ENCODE results near the gene SNRNP200.

The SNRNP200 gene

GRCh38 chr2:96353606-96354101 is 48.3 kb upstream of the SNRNP200 start:
- TF ChIP-seq KLF8 (tag by site-specific recombination; IDR thresholded peaks at IDR 0.05): no peak
- TF ChIP-seq ZFHX2 (tag by site-specific recombination; conservative IDR thresholded peaks at IDR 0.05): no peak
- no peak for TF ChIP-seq ZBTB48 (tag by site-specific recombination; IDR thresholded peaks at IDR 0.05)
- TF ChIP-seq ZNF707 (tag by site-specific recombination; IDR thresholded peaks at IDR 0.05): no peak
- no peak for TF ChIP-seq ZBTB7A (tag by site-specific recombination; IDR thresholded peaks at IDR 0.05; ENCODE audit: low read depth)
- no peak for TF ChIP-seq HOXD13 (CRISPR knock-in tag; IDR thresholded peaks at IDR 0.05; ENCODE audit: borderline replicate concordance)
- TF ChIP-seq SETDB1 (IDR thresholded peaks at IDR 0.05; ENCODE audit: insufficient read length, low read length): no peak
- no peak for TF ChIP-seq ZNF121 (tag by site-specific recombination; IDR thresholded peaks at IDR 0.05)
- TF ChIP-seq ZNF624 (tag by site-specific recombination; IDR thresholded peaks at IDR 0.05): no peak
- no peak for TF ChIP-seq ZNF148 (tag by site-specific recombination; IDR thresholded peaks at IDR 0.05; ENCODE audit: borderline replicate concordance)
- no peak for TF ChIP-seq ZNF830 (tag by site-specific recombination; IDR thresholded peaks at IDR 0.05; ENCODE audit: low read depth)
- TF ChIP-seq ZNF473 (tag by site-specific recombination; IDR thresholded peaks at IDR 0.05): no peak
- no peak for TF ChIP-seq ZNF426 (tag by site-specific recombination; IDR thresholded peaks at IDR 0.05)
- no peak for TF ChIP-seq ZFP3 (tag by site-specific recombination; IDR thresholded peaks at IDR 0.05; ENCODE audit: low read depth)
- no peak for TF ChIP-seq ZNF266 (tag by site-specific recombination; IDR thresholded peaks at IDR 0.05; ENCODE audit: low read depth)
- TF ChIP-seq ZNF488 (tag by site-specific recombination; IDR thresholded peaks at IDR 0.05): no peak
- TF ChIP-seq ZNF785 (tag by site-specific recombination; IDR thresholded peaks at IDR 0.05): no peak
- TF ChIP-seq ZNF580 (tag by site-specific recombination; IDR thresholded peaks at IDR 0.05): no peak
- TF ChIP-seq ZNF692 (tag by site-specific recombination; IDR thresholded peaks at IDR 0.05): no peak
- no peak for TF ChIP-seq ZNF658 (tag by site-specific recombination; IDR thresholded peaks at IDR 0.05)
- H3K36me3 ChIP-seq (ENCODE audit: control insufficient read depth in 2 of 2, insufficient read depth in 1 of 2, low read length in 2 of 2): peaks cover 40 to 95% of the 10 kb centered on the region in 2 experiments
- H3K4me1 ChIP-seq (ENCODE audit: control insufficient read depth, insufficient read depth, low read length): peaks cover 7% of the 10 kb centered on the region
- no peaks in the 10 kb centered on the region for H3K9me3 ChIP-seq (ENCODE audit: control insufficient read depth, insufficient read depth, low read depth, low read length)
- no peak overlapping the region for H3K27ac ChIP-seq (ENCODE audit: extremely low read depth, low read depth, low read length)
- POLR2A ChIA-PET: interaction anchor here (1.5 to 2.3 kb wide), 2 partner anchors 12 to 48 kb away, joined by 5 to 7 read pairs; partner anchors contain the start of gene SNRNP200
- no peak overlapping the region for H3K4me3 ChIP-seq (ENCODE audit: low read depth, low read length)
- CTCF ChIA-PET: interaction anchor here (0.8 to 1.4 kb wide), 3 partner anchors 33 to 156 kb away, joined by 3 to 5 read pairs (median 4); no protein-coding TSS in a partner anchor

- no peak overlapping the region for H3K27ac ChIP-seq (ENCODE audit: extremely low read depth, low read depth, low read length)
- no peaks in the 10 kb centered on the region for H3K9me3 ChIP-seq (ENCODE audit: control insufficient read depth, insufficient read depth, low read depth, low read length)
- no peak overlapping the region for H3K4me3 ChIP-seq (ENCODE audit: low read depth, low read length)
- POLR2A ChIA-PET: interaction anchor here (1.3 to 2.3 kb wide), 3 partner anchors 11 to 156 kb away, joined by 3 to 7 read pairs (median 5); partner anchors contain the start of gene SNRNP200
- H3K36me3 ChIP-seq (ENCODE audit: control insufficient read depth in 2 of 2, insufficient read depth in 1 of 2, low read length in 2 of 2): peaks cover 46 to 94% of the 10 kb centered on the region in 2 experiments
- H3K4me1 ChIP-seq (ENCODE audit: control insufficient read depth, insufficient read depth, low read length): peaks cover 7% of the 10 kb centered on the region
- CTCF ChIA-PET: interaction anchor here (0.6 to 1.4 kb wide), 4 partner anchors 17 to 64 kb away, joined by 3 to 5 read pairs (median 4); no protein-coding TSS in a partner anchor
- TF ChIP-seq ZNF248 (tag by site-specific recombination; IDR thresholded peaks at IDR 0.05): no peak
- TF ChIP-seq ZFHX2 (tag by site-specific recombination; conservative IDR thresholded peaks at IDR 0.05): peak; percentile 74
- peak; percentile 10 for TF ChIP-seq ZBTB26 (tag by site-specific recombination; optimal IDR thresholded peaks at IDR 0.05)
- no peak for TF ChIP-seq ZNF555 (tag by site-specific recombination; conservative IDR thresholded peaks at IDR 0.05)
- peak; percentile 61 for TF ChIP-seq SP7 (tag by site-specific recombination; IDR thresholded peaks at IDR 0.05)
- 0 out of 2 replicates have a peak, but pooled peaks have one; percentile 14 for TF ChIP-seq ZNF335 (tag by site-specific recombination; conservative IDR thresholded peaks at IDR 0.05)
- peak; percentile 39; the same call in 1 of the 2 replicates for TF ChIP-seq KLF1 (tag by site-specific recombination; IDR thresholded peaks at IDR 0.05)
- peak; percentile 71 for TF ChIP-seq ZNF366 (tag by site-specific recombination; conservative IDR thresholded peaks at IDR 0.05)
- TF ChIP-seq ZNF48 (tag by site-specific recombination; IDR thresholded peaks at IDR 0.05): no peak
- TF ChIP-seq ZNF510 (tag by site-specific recombination; IDR thresholded peaks at IDR 0.05; ENCODE audit: insufficient replicate concordance): no peak
- TF ChIP-seq ZSCAN16 (tag by site-specific recombination; IDR thresholded peaks at IDR 0.05): no peak
Observed at GRCh38 chr2:96353032-96353561, 47.8 kb upstream of the SNRNP200 start.
